ENCODE data around the gene TECPR2. TPM values are rescaled to one million over a fixed set of nuclear protein-coding genes. Genes with fewer than 3 reads are reported as not detected.

The TECPR2 gene
- total RNA-seq, 4 donors from 2014 or later: 28.7 to 54.8 (median 36.6) TPM

DNA sequence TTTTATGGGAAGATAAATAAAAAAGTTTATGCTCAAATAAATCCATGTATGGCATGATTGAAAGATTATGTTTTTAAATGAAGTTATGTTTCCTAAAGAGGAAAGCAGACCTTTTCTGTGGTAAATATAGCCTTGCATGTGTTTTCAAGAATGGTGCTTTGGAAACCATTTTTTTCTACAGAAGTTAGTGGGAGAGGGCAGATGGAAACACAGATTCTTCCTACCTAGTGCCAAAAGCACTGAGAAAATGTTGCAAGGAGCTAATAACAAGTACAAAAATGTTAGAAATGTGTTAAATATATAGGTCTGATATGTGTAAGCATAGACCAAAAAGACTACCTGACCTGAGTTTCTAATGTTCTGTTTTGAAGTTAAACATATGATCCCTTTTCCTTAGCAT, 24.3 kb downstream of the TECPR2 start:
- H3K27ac ChIP-seq (replicated peaks in 1 of 4): no peak overlapping the region
- no peaks in the 10 kb centered on the region for H3K27me3 ChIP-seq
- peaks cover 7 to 21% (median 17%) of the 10 kb centered on the region in 4 donors for H3K4me1 ChIP-seq
- TF ChIP-seq POLR2AphosphoS5 (IDR thresholded peaks at IDR 0.05) (no peak), EP300 (IDR thresholded peaks at IDR 0.05) (no peak), POLR2A (IDR thresholded peaks at IDR 0.05; ENCODE audit: low read depth) (no peak)
- TF ChIP-seq, protein P1, sequence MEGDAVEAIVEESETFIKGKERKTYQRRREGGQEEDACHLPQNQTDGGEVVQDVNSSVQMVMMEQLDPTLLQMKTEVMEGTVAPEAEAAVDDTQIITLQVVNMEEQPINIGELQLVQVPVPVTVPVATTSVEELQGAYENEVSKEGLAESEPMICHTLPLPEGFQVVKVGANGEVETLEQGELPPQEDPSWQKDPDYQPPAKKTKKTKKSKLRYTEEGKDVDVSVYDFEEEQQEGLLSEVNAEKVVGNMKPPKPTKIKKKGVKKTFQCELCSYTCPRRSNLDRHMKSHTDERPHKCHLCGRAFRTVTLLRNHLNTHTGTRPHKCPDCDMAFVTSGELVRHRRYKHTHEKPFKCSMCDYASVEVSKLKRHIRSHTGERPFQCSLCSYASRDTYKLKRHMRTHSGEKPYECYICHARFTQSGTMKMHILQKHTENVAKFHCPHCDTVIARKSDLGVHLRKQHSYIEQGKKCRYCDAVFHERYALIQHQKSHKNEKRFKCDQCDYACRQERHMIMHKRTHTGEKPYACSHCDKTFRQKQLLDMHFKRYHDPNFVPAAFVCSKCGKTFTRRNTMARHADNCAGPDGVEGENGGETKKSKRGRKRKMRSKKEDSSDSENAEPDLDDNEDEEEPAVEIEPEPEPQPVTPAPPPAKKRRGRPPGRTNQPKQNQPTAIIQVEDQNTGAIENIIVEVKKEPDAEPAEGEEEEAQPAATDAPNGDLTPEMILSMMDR (IDR thresholded peaks at IDR 0.05): no peak
- intact Hi-C loops (cut with DNase I): no loop called here
- H3K9me3 ChIP-seq: no peaks in the 10 kb centered on the region
- peaks cover 6 to 38% (median 13%) of the 10 kb centered on the region in 4 donors for H3K36me3 ChIP-seq
- no peak overlapping the region for H3K4me3 ChIP-seq
- DNase-seq (ENCODE audit: extremely low spot score): no peak

DNA sequence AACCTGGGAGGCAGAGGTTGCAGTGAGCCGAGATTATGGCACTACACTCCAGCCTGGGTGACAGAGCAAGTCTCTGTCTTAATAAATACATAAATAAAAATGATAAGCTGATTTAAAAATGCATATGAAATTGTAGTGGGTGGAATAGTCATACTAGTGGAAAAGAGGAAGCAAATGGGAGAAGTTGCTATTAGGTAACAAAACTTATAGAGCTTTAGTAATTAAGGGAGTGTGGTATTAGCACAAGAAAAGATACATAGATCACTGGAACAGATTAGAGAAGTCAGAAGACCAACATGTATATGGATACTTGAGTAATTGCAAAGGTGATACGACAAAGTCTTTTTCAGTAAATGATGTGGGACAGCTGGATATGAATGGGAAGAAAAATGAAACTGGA, 26.5 kb downstream of the TECPR2 start:
- peak overlapping the region; percentile 45 to 63 (median 58) for H3K27ac ChIP-seq (replicated peaks in 1 of 4)
- peaks cover 1 to 23% (median 6%) of the 10 kb centered on the region in 4 donors for H3K36me3 ChIP-seq
- no peak for DNase-seq (ENCODE audit: extremely low spot score)
- no peaks in the 10 kb centered on the region for H3K9me3 ChIP-seq
- H3K4me3 ChIP-seq: no peak overlapping the region
- 76% methylated on average over 2 of the region's 2 CpGs for WGBS
- peaks cover 7 to 31% (median 25%) of the 10 kb centered on the region in 4 donors for H3K4me1 ChIP-seq
- TF ChIP-seq POLR2A (IDR thresholded peaks at IDR 0.05; ENCODE audit: low read depth) (no peak), EP300 (IDR thresholded peaks at IDR 0.05) (no peak), POLR2AphosphoS5 (IDR thresholded peaks at IDR 0.05) (no peak)
- TF ChIP-seq, protein P1 (IDR thresholded peaks at IDR 0.05): no peak
- intact Hi-C loops (cut with DNase I): no loop called here
- no peaks in the 10 kb centered on the region for H3K27me3 ChIP-seq

DNA sequence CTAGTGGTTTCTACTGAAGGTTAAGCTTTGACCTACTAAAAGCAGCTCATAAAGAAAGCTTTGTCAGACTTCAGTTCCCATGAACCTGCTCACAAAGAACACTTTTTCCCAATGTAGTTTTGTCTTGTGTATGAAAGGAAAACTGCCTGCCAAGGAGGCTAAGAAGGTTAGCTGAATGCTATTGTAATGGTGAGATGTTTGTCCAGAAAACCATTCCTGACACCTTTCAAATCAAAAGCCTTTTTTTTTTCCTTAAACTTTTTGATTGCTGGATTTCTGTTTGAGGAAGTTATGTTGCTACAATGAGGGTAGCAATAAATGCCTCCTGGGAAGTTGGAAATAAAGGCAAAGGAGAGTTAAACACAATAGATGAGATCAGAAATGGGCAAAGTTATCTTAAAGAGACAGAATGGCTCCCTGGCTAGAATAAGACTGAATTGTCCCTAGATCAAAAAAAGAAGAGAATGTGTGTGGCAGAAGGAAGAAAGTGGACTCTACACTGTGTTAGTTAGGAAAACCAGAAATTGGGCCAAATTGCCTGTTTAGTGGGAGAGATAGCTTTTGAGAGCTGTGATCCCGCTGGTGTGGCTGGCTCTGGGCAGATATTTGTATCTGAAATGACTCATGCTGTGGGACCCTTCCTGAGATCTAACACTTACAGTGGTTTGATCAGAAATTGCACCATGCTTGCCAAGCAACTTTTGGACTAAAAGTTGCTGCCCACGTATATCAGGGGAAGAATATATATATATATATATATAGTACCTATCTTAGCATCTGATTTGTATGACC, 27.5 kb downstream of the TECPR2 start:
- Histone ChIP-seq H3K27ac (replicated peaks in 1 of 4) (peak overlapping the region; percentile 45 to 63 (median 58)), H3K27me3 (no peaks in the 10 kb centered on the region), H3K4me1 (peaks cover 7 to 31% (median 25%) of the 10 kb centered on the region in 4 donors), H3K36me3 (peaks cover 0 to 14% (median 1%) of the 10 kb centered on the region in 4 donors), H3K9me3 (no peaks in the 10 kb centered on the region), H3K4me3 (no peak overlapping the region)
- TF ChIP-seq EP300 (IDR thresholded peaks at IDR 0.05) (no peak), POLR2AphosphoS5 (IDR thresholded peaks at IDR 0.05) (no peak)
- TF ChIP-seq, protein P1 (IDR thresholded peaks at IDR 0.05): no peak
- DNase-seq (ENCODE audit: extremely low spot score): no peak
- 33% methylated on average over 2 of the region's 2 CpGs for WGBS
- intact Hi-C loops (cut with DNase I): no loop called here

DNA sequence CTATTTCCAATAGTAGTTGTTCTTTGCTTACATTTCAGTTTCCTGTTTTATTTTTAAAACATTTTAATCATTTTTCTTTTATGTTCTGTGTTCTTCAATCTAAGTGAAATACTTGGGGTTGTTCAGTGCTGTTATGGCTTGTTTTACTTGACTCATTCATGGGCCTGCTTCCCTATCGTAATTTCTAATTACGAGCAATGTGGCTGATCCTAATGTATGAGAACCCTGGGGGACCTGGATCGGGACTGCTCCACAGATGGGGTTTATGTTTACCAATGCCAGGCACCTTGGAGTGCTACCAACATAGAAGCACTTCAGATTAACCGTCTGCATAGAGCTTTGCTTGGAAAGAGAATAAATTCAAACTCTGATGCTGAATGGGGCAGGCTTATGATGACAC, 29.8 kb downstream of the TECPR2 start:
- H3K9me3 ChIP-seq: no peaks in the 10 kb centered on the region
- 74% methylated on average over 4 of the region's 4 CpGs for WGBS
- H3K36me3 ChIP-seq: peaks cover 0 to 7% (median 0%) of the 10 kb centered on the region in 4 donors
- no peaks in the 10 kb centered on the region for H3K27me3 ChIP-seq
- peaks cover 7 to 31% (median 25%) of the 10 kb centered on the region in 4 donors for H3K4me1 ChIP-seq
- H3K27ac ChIP-seq (replicated peaks in 1 of 4): no peak overlapping the region
- intact Hi-C loops (cut with DNase I): no loop called here
- TF ChIP-seq EP300 (IDR thresholded peaks at IDR 0.05): no peak
- no peak for TF ChIP-seq POLR2AphosphoS5 (IDR thresholded peaks at IDR 0.05)
- TF ChIP-seq, protein P1 (IDR thresholded peaks at IDR 0.05): no peak
- TF ChIP-seq POLR2A (IDR thresholded peaks at IDR 0.05; ENCODE audit: low read depth): no peak
- no peak for DNase-seq (ENCODE audit: extremely low spot score)
- no peak overlapping the region for H3K4me3 ChIP-seq
